Measurements from ENCODE around the gene OR2D2.
"Not testable (repeated sequence)": the region's sequence is repeated elsewhere in the genome, so short reads cannot be mapped to it uniquely, and the experiment has no call there.

Gene OR2D2

GRCh38 chr11:6876914-6877313, 15.4 kb downstream of the OR2D2 start:
- no peak for DNase-seq (ENCODE audit: low spot score)

GRCh38 chr11:6876325-6876724, 16.0 kb downstream of the OR2D2 start, which contains the start of gene OR10A4:
Gene OR10A4, plus strand, starts transcription at chr11:6876625. Its CDS starts 23 bp downstream, at chr11:6876648.
- no peak for DNase-seq (ENCODE audit: low spot score)

- DNase-seq (ENCODE audit: low spot score): no peak
These were observed 16.5 kb downstream of the OR2D2 start for GRCh38 chr11:6875761-6876160.

- DNase-seq (ENCODE audit: low spot score): no peak
These were observed 21.0 kb downstream of the OR2D2 start for GRCh38 chr11:6871278-6871677.

GRCh38 chr11:6864438-6864837, 27.9 kb downstream of the OR2D2 start:
- DNase-seq (ENCODE audit: low spot score): peak; percentile 13

- peak; percentile 4 for DNase-seq (ENCODE audit: low spot score)
These were observed 29.3 kb downstream of the OR2D2 start, which contains the start of gene OR10A2 for GRCh38 chr11:6862961-6863360. Gene OR10A2, plus strand, starts transcription at chr11:6863057. Its CDS starts 6,698 bp downstream, at chr11:6869755.

GRCh38 chr11:6856871-6857270, 35.4 kb downstream of the OR2D2 start:
- DNase-seq (ENCODE audit: low spot score): no peak

- DNase-seq (ENCODE audit: low spot score): no peak
These were observed 36.2 kb downstream of the OR2D2 start for GRCh38 chr11:6855971-6856541.

- DNase-seq (ENCODE audit: low spot score): not testable (repeated sequence)
These were observed 37.5 kb downstream of the OR2D2 start for GRCh38 chr11:6854801-6855200.

GRCh38 chr11:6850526-6850925, 41.8 kb downstream of the OR2D2 start:
- no peak for DNase-seq (ENCODE audit: low spot score)

GRCh38 chr11:6845383-6845782, 46.9 kb downstream of the OR2D2 start, which contains the start of gene OR10A5:
Gene OR10A5, plus strand, starts transcription at chr11:6845683. Its CDS starts 0 bp downstream, at chr11:6845683.
- DNase-seq (ENCODE audit: low spot score): no peak

- DNase-seq (ENCODE audit: low spot score): no peak
These were observed 47.9 kb downstream of the OR2D2 start for GRCh38 chr11:6844356-6844755.

- no peak for DNase-seq (ENCODE audit: low spot score)
These were observed 48.6 kb downstream of the OR2D2 start for GRCh38 chr11:6843670-6844069.

GRCh38 chr11:6841694-6842093, 50.6 kb downstream of the OR2D2 start:
- DNase-seq (ENCODE audit: low spot score): no peak
